Astrocyte (in vitro differentiated cells and primary cell): ENCODE measurements around the gene BRD7. TPM values are rescaled to one million over a fixed set of nuclear protein-coding genes. Genes with fewer than 3 reads are reported as not detected.
"Not testable (repeated sequence)": the region's sequence is repeated elsewhere in the genome, so short reads cannot be mapped to it uniquely, and the experiment has no call there.

Experiments used
- DNase-seq: peaks from one replicate; pipeline ENCODE4 v3.0.0-alpha.2; 2010; ENCODE audit warnings: low read depth
- FAIRE-seq: peaks from 2 replicates; lab custom pipeline; 2011; peaks lifted over from hg19 to GRCh38; lab: Jason Lieb, UNC
- H2AFZ ChIP-seq: 2 replicates; pipeline ENCODE4 v1.6.0; 2012; ENCODE audit warnings: low read depth, low read length, inconsistent platforms
- H3K27ac ChIP-seq: 2 replicates; pipeline ENCODE4 v1.5.1; 2011; ENCODE audit warnings: low read depth, low read length, inconsistent platforms
- H3K27me3 ChIP-seq: 2 replicates; pipeline ENCODE4 v1.6.0; 2011; ENCODE audit warnings: low read length, inconsistent platforms; ENCODE audit not compliant: insufficient read depth
- H3K36me3 ChIP-seq: 2 replicates; pipeline ENCODE4 v1.5.1; 2011; ENCODE audit warnings: low read length, inconsistent platforms; ENCODE audit not compliant: insufficient read depth
- H3K4me1 ChIP-seq: 2 replicates; pipeline ENCODE4 v1.5.1; 2011; ENCODE audit warnings: low read length, inconsistent platforms; ENCODE audit not compliant: insufficient read depth
- H3K4me2 ChIP-seq: 2 replicates; pipeline ENCODE4 v1.6.0; 2012; ENCODE audit warnings: low read length, inconsistent platforms
- H3K4me3 ChIP-seq: 2 replicates; pipeline ENCODE4 v1.5.1; 2011; ENCODE audit warnings: low read depth, mild to moderate bottlenecking, low read length, inconsistent platforms; ENCODE audit not compliant: insufficient read depth
- H3K79me2 ChIP-seq: 2 replicates; pipeline ENCODE4 v1.6.0; 2012; ENCODE audit warnings: mild to moderate bottlenecking, low read length, inconsistent platforms; ENCODE audit not compliant: insufficient read depth
- H3K9ac ChIP-seq: 2 replicates; pipeline ENCODE4 v1.6.0; 2012; ENCODE audit warnings: mild to moderate bottlenecking, low read length, inconsistent platforms
- H3K9me3 ChIP-seq: 2 replicates; pipeline ENCODE4 v1.5.1; 2012; ENCODE audit warnings: low read depth, mild to moderate bottlenecking, low read length, inconsistent platforms; ENCODE audit not compliant: insufficient read depth
- H4K20me1 ChIP-seq: 2 replicates; pipeline ENCODE4 v1.6.0; 2012; ENCODE audit warnings: low read length, inconsistent platforms; ENCODE audit not compliant: insufficient read depth
- H3K27ac Mint-ChIP-seq: one replicate; pipeline ENCODE4 v1.8.0; 2021; ENCODE audit warnings: mild to moderate bottlenecking, mixed read lengths; ENCODE audit not compliant: unreplicated experiment
- H3K27me3 Mint-ChIP-seq: one replicate; pipeline ENCODE4 v1.8.0; 2021; ENCODE audit warnings: low read depth, mixed read lengths; ENCODE audit not compliant: unreplicated experiment
- H3K36me3 Mint-ChIP-seq: one replicate; pipeline ENCODE4 v1.8.0; 2021; ENCODE audit warnings: low read depth, mixed read lengths; ENCODE audit not compliant: unreplicated experiment
- H3K4me1 Mint-ChIP-seq: one replicate; pipeline ENCODE4 v1.8.0; 2021; ENCODE audit warnings: low read depth, mixed read lengths; ENCODE audit not compliant: unreplicated experiment
- H3K4me3 Mint-ChIP-seq: one replicate; pipeline ENCODE4 v1.8.0; 2021; ENCODE audit warnings: mild to moderate bottlenecking, moderate library complexity, mixed read lengths; ENCODE audit not compliant: unreplicated experiment
- H3K9me3 Mint-ChIP-seq: one replicate; pipeline ENCODE4 v1.8.0; 2021; ENCODE audit warnings: mild to moderate bottlenecking, mixed read lengths; ENCODE audit not compliant: unreplicated experiment
- CTCF ChIP-seq: IDR thresholded peaks from 2 replicates; pipeline ENCODE4 v1.5.1; 2011; ENCODE audit warnings: low read depth, mild to moderate bottlenecking, inconsistent platforms, low read length, moderate library complexity; ENCODE audit not compliant: insufficient read depth
- EZH2 ChIP-seq: IDR thresholded peaks from 2 replicates; pipeline ENCODE4 v1.6.1; 2012; ENCODE audit warnings: mild to moderate bottlenecking, low read length, inconsistent platforms; ENCODE audit not compliant: insufficient read depth
- total RNA-seq: library from RNA; stranded (reverse); gene quantifications from 2 replicates; pipeline ENCODE4 v1.2.1, GENCODE V29; 2021

The BRD7 gene
- total RNA-seq, 1 donor from 2014 or later = 58.5 TPM

GRCh38 chr16:50343566-50343965 is 25.2 kb downstream of the BRD7 start:
- not testable (repeated sequence) for H4K20me1 ChIP-seq, H3K27ac ChIP-seq, H3K79me2 ChIP-seq, H3K4me3 Mint-ChIP-seq, DNase-seq, H3K4me1 ChIP-seq, H2AFZ ChIP-seq, H3K4me3 ChIP-seq, H3K9me3 ChIP-seq, H3K27ac Mint-ChIP-seq, H3K27me3 ChIP-seq, H3K4me2 ChIP-seq, H3K9ac ChIP-seq, H3K9me3 Mint-ChIP-seq, H3K27me3 Mint-ChIP-seq, FAIRE-seq, H3K4me1 Mint-ChIP-seq
- H3K36me3 Mint-ChIP-seq = peaks cover 27% of the 10 kb centered on the region
- H3K36me3 ChIP-seq = peaks cover 13% of the 10 kb centered on the region

DNA sequence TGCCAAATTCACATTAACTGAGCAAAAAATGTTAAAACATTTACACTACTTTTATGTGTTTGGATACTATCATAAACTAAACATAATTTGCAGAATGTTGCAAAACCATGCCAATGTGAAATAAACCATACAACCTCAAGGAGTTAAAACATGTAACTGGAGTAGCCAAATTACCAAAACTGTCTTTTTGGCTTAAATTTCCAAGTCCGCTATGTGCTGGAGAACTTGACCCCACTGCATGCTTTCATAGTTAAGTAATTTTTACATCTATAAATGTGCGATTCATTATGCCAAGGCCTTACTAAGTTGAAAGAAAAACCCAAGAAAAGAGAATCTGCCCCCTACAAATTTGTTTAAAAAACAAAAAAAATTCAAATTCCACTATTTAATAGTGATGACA is 28.2 kb downstream of the BRD7 start:
- no peaks in the 10 kb centered on the region for H3K79me2 ChIP-seq
- H3K4me3 ChIP-seq = no peak overlapping the region
- H3K9me3 Mint-ChIP-seq = no peaks in the 10 kb centered on the region
- peak; percentile 17 for FAIRE-seq
- no peak overlapping the region for H2AFZ ChIP-seq
- peaks cover 13% of the 10 kb centered on the region for H3K36me3 ChIP-seq
- H3K27me3 Mint-ChIP-seq = no peaks in the 10 kb centered on the region
- no peaks in the 10 kb centered on the region for H3K9me3 ChIP-seq
- TF ChIP-seq EZH2 (no peak), CTCF (no peak)
- peaks cover 6% of the 10 kb centered on the region for H3K4me1 Mint-ChIP-seq
- no peaks in the 10 kb centered on the region for H3K27me3 ChIP-seq
- H3K4me2 ChIP-seq = no peak overlapping the region
- H3K36me3 Mint-ChIP-seq = peaks cover 13% of the 10 kb centered on the region
- no peak overlapping the region for H3K27ac Mint-ChIP-seq
- peak; percentile 50 for DNase-seq
- peaks cover 7% of the 10 kb centered on the region for H4K20me1 ChIP-seq
- no peak overlapping the region for H3K4me3 Mint-ChIP-seq
- H3K27ac ChIP-seq = no peak overlapping the region
- no peak overlapping the region for H3K9ac ChIP-seq
- H3K4me1 ChIP-seq = no peaks in the 10 kb centered on the region

DNA sequence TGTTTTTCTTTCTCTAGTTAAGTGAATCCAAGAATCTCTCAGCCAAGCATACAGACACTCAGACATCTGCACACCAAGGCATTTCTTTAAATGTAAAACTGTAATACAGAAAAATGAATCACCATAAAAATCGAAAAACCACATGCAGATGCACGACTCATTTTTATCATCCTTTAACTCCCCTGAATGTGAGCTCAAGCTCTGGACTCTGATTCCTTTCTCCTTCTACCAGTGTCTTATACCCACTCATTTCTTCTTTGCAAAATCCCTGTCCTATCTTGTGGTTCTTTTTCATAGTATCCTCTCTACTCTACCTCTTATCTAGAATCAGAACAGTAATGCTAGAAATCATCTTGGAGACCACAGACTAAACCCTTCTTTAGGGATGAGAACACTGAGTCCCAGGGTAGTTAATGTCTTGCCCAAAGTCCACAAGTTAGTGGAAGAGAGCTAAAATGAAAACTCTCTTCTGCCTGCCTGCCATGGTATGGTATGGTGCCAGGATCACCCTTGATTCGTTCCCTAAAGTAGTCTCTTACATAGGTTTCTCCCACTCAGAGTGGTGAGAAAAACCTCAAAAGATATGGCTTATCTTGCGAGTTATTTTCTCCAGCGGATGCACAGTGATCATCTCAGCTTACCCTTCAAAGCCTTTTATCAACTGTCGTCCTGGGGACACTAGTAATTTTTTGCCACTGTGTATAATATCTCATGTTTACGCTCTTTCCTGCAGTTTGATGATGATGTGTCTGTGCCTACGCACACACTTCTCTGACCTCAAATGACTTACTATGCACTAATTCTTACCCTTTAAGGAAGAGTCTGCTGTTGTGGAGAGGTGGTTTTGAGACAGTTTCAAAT is 30.2 kb downstream of the BRD7 start:
- H3K9me3 ChIP-seq = no peaks in the 10 kb centered on the region
- H3K4me2 ChIP-seq = no peak overlapping the region
- peak; percentile 31 for DNase-seq
- H3K27me3 ChIP-seq = no peaks in the 10 kb centered on the region
- no peak for FAIRE-seq
- H3K79me2 ChIP-seq = no peaks in the 10 kb centered on the region
- H3K9me3 Mint-ChIP-seq = no peaks in the 10 kb centered on the region
- H2AFZ ChIP-seq = no peak overlapping the region
- no peak overlapping the region for H3K4me3 ChIP-seq
- H3K27me3 Mint-ChIP-seq = no peaks in the 10 kb centered on the region
- H3K9ac ChIP-seq = no peak overlapping the region
- H3K4me3 Mint-ChIP-seq = no peak overlapping the region
- H3K36me3 Mint-ChIP-seq = peaks cover 6% of the 10 kb centered on the region
- H3K4me1 Mint-ChIP-seq = peaks cover 14% of the 10 kb centered on the region
- peaks cover 13% of the 10 kb centered on the region for H3K36me3 ChIP-seq
- H3K27ac Mint-ChIP-seq = no peak overlapping the region
- H4K20me1 ChIP-seq = peaks cover 7% of the 10 kb centered on the region
- no peak overlapping the region for H3K27ac ChIP-seq
- no peaks in the 10 kb centered on the region for H3K4me1 ChIP-seq
- TF ChIP-seq EZH2 (no peak), CTCF (no peak)
